ENCODE data around the gene SLC28A2.

The SLC28A2 gene

GRCh38 chr15:45319472-45320214 lies 67.6 kb downstream of the SLC28A2 start:
- no peak for TF ChIP-seq SIN3A (IDR thresholded peaks at IDR 0.05; ENCODE audit: borderline replicate concordance, insufficient read depth, low read length)
- no peak for TF ChIP-seq POLR2AphosphoS5 (IDR thresholded peaks at IDR 0.05; ENCODE audit: low read depth, low read length)
- TF ChIP-seq REST (IDR thresholded peaks at IDR 0.05; ENCODE audit: insufficient read depth in 1 of 2, low read depth in 2 of 2, low read length in 2 of 2), result no peak
- TF ChIP-seq TAF1 (IDR thresholded peaks at IDR 0.05; ENCODE audit: borderline replicate concordance, insufficient read depth, low read length), result no peak
- no peak for TF ChIP-seq FOXP2 (optimal IDR thresholded peaks at IDR 0.05; ENCODE audit: borderline replicate concordance, extremely low read depth, extremely low read length, insufficient read depth)

- no peak for TF ChIP-seq FOXP2 (optimal IDR thresholded peaks at IDR 0.05; ENCODE audit: borderline replicate concordance, extremely low read depth, extremely low read length, insufficient read depth)
- TF ChIP-seq REST (IDR thresholded peaks at IDR 0.05; ENCODE audit: insufficient read depth in 1 of 2, low read depth in 2 of 2, low read length in 2 of 2), result no peak
- TF ChIP-seq TAF1 (IDR thresholded peaks at IDR 0.05; ENCODE audit: borderline replicate concordance, insufficient read depth, low read length), result no peak
- no peak for TF ChIP-seq SIN3A (IDR thresholded peaks at IDR 0.05; ENCODE audit: borderline replicate concordance, insufficient read depth, low read length)
- TF ChIP-seq POLR2AphosphoS5 (IDR thresholded peaks at IDR 0.05; ENCODE audit: low read depth, low read length), result no peak
Observed at GRCh38 chr15:45320581-45321205, 68.7 kb downstream of the SLC28A2 start.

GRCh38 chr15:45326280-45326679 lies 74.2 kb downstream of the SLC28A2 start:
- TF ChIP-seq SIN3A (IDR thresholded peaks at IDR 0.05; ENCODE audit: borderline replicate concordance, insufficient read depth, low read length), result no peak
- TF ChIP-seq REST (IDR thresholded peaks at IDR 0.05; ENCODE audit: insufficient read depth in 1 of 2, low read depth in 2 of 2, low read length in 2 of 2), result no peak
- TF ChIP-seq POLR2AphosphoS5 (IDR thresholded peaks at IDR 0.05; ENCODE audit: low read depth, low read length), result no peak
- TF ChIP-seq FOXP2 (optimal IDR thresholded peaks at IDR 0.05; ENCODE audit: borderline replicate concordance, extremely low read depth, extremely low read length, insufficient read depth), result no peak
- no peak for TF ChIP-seq TAF1 (IDR thresholded peaks at IDR 0.05; ENCODE audit: borderline replicate concordance, insufficient read depth, low read length)

- TF ChIP-seq SIN3A (IDR thresholded peaks at IDR 0.05; ENCODE audit: borderline replicate concordance, insufficient read depth, low read length) (no peak), REST (IDR thresholded peaks at IDR 0.05; ENCODE audit: insufficient read depth in 1 of 2, low read depth in 2 of 2, low read length in 2 of 2) (no peak), POLR2AphosphoS5 (IDR thresholded peaks at IDR 0.05; ENCODE audit: low read depth, low read length) (no peak), TAF1 (IDR thresholded peaks at IDR 0.05; ENCODE audit: borderline replicate concordance, insufficient read depth, low read length) (no peak), FOXP2 (optimal IDR thresholded peaks at IDR 0.05; ENCODE audit: borderline replicate concordance, extremely low read depth, extremely low read length, insufficient read depth) (no peak)
Observed at GRCh38 chr15:45326741-45327140, 74.7 kb downstream of the SLC28A2 start.

All from PFSK-1 (cell line).